HCT116 (cell line): Measurements from ENCODE around the gene SEPTIN3.

ENCODE experiments used
- EZH2 ChIP-seq: fragments of 200-600 bp; sonication (generic); IDR thresholded peaks from 2 replicates; pipeline ENCODE4 v1.6.1; 2017; ENCODE audit warnings: antibody characterized with exemption, mixed run types
- JUND ChIP-seq: IDR thresholded peaks from 2 replicates; pipeline ENCODE4 v1.6.1; 2012
- POLR2A ChIP-seq: IDR thresholded peaks from 2 replicates; pipeline ENCODE4 v1.7.0; 2011; ENCODE audit warnings: borderline replicate concordance; ENCODE audit not compliant: insufficient read depth, insufficient read length; ENCODE audit errors: extremely low read depth
- POLR2AphosphoS5 ChIP-seq: IDR thresholded peaks from 2 replicates; pipeline ENCODE4 v1.6.1; 2011; ENCODE audit warnings: mild to moderate bottlenecking, low read depth, low read length, moderate library complexity
- SP1 ChIP-seq: IDR thresholded peaks from 2 replicates; pipeline ENCODE4 v1.6.1; 2012; ENCODE audit warnings: low read depth
- SRF ChIP-seq: IDR thresholded peaks from 2 replicates; pipeline ENCODE4 v1.6.1; 2012; ENCODE audit warnings: low read depth
- ZNF274 ChIP-seq: fragments of 200-500 bp; sonication (Bioruptor generic); IDR thresholded peaks from 2 replicates; pipeline ENCODE4 v1.6.1; 2014; ENCODE audit warnings: mild to moderate bottlenecking, low read depth, low read length, inconsistent platforms
- TF ChIP-seq, protein P1 (sequence below): IDR thresholded peaks from 2 replicates; pipeline ENCODE4 v1.6.1; 2012; ENCODE audit warnings: low read depth
- TF ChIP-seq, protein P2 (sequence below): IDR thresholded peaks from 2 replicates; pipeline ENCODE4 v1.6.1; 2012
- TF ChIP-seq, protein P3 (sequence below), 3 experiments: fragments of 200-600 bp in 1 of 3; sonication (generic) in 1 of 3; IDR thresholded peaks in 2 of 3; conservative IDR thresholded peaks in 1 of 3; 2 replicates each; pipeline ENCODE4 v1.5.1; 2012 to 2017; ENCODE audit warnings: low read depth in 2 of 3, low read length in 2 of 3, antibody characterized with exemption in 1 of 3, borderline replicate concordance in 1 of 3, control low read depth in 1 of 3, mild to moderate bottlenecking in 1 of 3, mixed read lengths in 1 of 3, mixed run types in 1 of 3, moderate library complexity in 1 of 3; ENCODE audit not compliant: insufficient read depth in 1 of 3
- TF ChIP-seq, protein P4 (sequence below): IDR thresholded peaks from 2 replicates; pipeline ENCODE4 v1.6.1; 2012

DNA sequence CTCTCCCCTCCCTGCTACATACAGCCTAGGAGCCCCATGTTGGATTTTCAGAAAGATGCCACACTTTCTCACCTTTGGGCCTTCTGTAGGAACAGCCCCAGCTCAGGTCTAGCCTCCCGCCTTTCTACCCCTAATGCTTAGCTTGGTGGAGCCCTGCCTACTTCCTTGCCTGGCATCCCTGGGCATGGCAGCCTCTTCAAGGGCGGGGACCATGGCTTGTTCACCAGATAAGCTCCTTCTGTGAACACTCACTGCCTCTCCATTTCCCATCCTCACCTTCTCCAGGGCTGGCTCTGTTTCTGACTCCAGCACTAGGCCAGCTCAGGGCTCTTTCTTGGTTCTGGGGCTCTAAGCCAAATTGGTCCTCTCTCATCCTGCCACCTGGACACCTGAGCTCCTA, 1.4 kb downstream of the SEPTIN3 start:
- TF ChIP-seq, protein P1, sequence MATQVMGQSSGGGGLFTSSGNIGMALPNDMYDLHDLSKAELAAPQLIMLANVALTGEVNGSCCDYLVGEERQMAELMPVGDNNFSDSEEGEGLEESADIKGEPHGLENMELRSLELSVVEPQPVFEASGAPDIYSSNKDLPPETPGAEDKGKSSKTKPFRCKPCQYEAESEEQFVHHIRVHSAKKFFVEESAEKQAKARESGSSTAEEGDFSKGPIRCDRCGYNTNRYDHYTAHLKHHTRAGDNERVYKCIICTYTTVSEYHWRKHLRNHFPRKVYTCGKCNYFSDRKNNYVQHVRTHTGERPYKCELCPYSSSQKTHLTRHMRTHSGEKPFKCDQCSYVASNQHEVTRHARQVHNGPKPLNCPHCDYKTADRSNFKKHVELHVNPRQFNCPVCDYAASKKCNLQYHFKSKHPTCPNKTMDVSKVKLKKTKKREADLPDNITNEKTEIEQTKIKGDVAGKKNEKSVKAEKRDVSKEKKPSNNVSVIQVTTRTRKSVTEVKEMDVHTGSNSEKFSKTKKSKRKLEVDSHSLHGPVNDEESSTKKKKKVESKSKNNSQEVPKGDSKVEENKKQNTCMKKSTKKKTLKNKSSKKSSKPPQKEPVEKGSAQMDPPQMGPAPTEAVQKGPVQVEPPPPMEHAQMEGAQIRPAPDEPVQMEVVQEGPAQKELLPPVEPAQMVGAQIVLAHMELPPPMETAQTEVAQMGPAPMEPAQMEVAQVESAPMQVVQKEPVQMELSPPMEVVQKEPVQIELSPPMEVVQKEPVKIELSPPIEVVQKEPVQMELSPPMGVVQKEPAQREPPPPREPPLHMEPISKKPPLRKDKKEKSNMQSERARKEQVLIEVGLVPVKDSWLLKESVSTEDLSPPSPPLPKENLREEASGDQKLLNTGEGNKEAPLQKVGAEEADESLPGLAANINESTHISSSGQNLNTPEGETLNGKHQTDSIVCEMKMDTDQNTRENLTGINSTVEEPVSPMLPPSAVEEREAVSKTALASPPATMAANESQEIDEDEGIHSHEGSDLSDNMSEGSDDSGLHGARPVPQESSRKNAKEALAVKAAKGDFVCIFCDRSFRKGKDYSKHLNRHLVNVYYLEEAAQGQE: no peak
- TF ChIP-seq SP1 (no peak), POLR2AphosphoS5 (no peak), SRF (no peak), JUND (no peak), POLR2A (no peak), ZNF274 (no peak), EZH2 (no peak)
- TF ChIP-seq, protein P2, sequence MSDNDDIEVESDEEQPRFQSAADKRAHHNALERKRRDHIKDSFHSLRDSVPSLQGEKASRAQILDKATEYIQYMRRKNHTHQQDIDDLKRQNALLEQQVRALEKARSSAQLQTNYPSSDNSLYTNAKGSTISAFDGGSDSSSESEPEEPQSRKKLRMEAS: no peak
- TF ChIP-seq, protein P3, sequence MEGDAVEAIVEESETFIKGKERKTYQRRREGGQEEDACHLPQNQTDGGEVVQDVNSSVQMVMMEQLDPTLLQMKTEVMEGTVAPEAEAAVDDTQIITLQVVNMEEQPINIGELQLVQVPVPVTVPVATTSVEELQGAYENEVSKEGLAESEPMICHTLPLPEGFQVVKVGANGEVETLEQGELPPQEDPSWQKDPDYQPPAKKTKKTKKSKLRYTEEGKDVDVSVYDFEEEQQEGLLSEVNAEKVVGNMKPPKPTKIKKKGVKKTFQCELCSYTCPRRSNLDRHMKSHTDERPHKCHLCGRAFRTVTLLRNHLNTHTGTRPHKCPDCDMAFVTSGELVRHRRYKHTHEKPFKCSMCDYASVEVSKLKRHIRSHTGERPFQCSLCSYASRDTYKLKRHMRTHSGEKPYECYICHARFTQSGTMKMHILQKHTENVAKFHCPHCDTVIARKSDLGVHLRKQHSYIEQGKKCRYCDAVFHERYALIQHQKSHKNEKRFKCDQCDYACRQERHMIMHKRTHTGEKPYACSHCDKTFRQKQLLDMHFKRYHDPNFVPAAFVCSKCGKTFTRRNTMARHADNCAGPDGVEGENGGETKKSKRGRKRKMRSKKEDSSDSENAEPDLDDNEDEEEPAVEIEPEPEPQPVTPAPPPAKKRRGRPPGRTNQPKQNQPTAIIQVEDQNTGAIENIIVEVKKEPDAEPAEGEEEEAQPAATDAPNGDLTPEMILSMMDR (IDR thresholded peaks at IDR 0.05 in 2 of 3, conservative IDR thresholded peaks at IDR 0.05 in 1 of 3; ENCODE audit: borderline replicate concordance in 1 of 3, insufficient read depth in 1 of 3, low read depth in 2 of 3, low read length in 2 of 3): no peak
- TF ChIP-seq, protein P4, sequence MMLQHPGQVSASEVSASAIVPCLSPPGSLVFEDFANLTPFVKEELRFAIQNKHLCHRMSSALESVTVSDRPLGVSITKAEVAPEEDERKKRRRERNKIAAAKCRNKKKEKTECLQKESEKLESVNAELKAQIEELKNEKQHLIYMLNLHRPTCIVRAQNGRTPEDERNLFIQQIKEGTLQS: no peak
